ENCODE results near the gene IQSEC1. TPM values are rescaled to one million over a fixed set of nuclear protein-coding genes. Genes with fewer than 3 reads are reported as not detected.

IQSEC1 gene
- total and polyA plus RNA-seq, 9 of the 15 experiments (the other 6 are each of a cell fraction or from before 2014, with no cell fraction given) = 0.56 to 39.0 (median 6.8) TPM

- no peak for TF ChIP-seq ZBTB40 (IDR thresholded peaks at IDR 0.05)
- TF ChIP-seq ZBTB40 (CRISPR knock-in tag; IDR thresholded peaks at IDR 0.05) = no peak
- no peak for TF ChIP-seq RBFOX2 (IDR thresholded peaks at IDR 0.05; ENCODE audit: low read depth, low read length)
- TF ChIP-seq ARID3A (IDR thresholded peaks at IDR 0.05; ENCODE audit: borderline replicate concordance, low read depth, low read length) = no peak
- no peak for TF ChIP-seq BMI1 (IDR thresholded peaks at IDR 0.05; ENCODE audit: low read length)
- TF ChIP-seq NFATC3 (IDR thresholded peaks at IDR 0.05) = no peak
- no peak for TF ChIP-seq ZNF408 (CRISPR knock-in tag; IDR thresholded peaks at IDR 0.05; ENCODE audit: low read depth)
- TF ChIP-seq ZNF274 (IDR thresholded peaks at IDR 0.05; ENCODE audit: borderline replicate concordance, low read depth, low read length) = no peak
- no peak for TF ChIP-seq PBX2 (CRISPR knock-in tag; IDR thresholded peaks at IDR 0.05; ENCODE audit: low read depth)
- no peak for TF ChIP-seq PBX2 (tag; conservative IDR thresholded peaks at IDR 0.05; ENCODE audit: low read depth)
- TF ChIP-seq ILF3 (IDR thresholded peaks at IDR 0.05; ENCODE audit: borderline replicate concordance) = no peak
- no peak for TF ChIP-seq SIRT6 (IDR thresholded peaks at IDR 0.05; ENCODE audit: low read depth, low read length)
- TF ChIP-seq ARNT (IDR thresholded peaks at IDR 0.05) = no peak
- TF ChIP-seq ZNF41 (CRISPR knock-in tag; conservative IDR thresholded peaks at IDR 0.05) = 0 out of 2 replicates have a peak, but pooled peaks have one; percentile 48
- TF ChIP-seq JUN (IDR thresholded peaks at IDR 0.05; ENCODE audit: borderline replicate concordance, low read depth, low read length) = no peak
- no peak for TF ChIP-seq JUN (CRISPR knock-in tag; IDR thresholded peaks at IDR 0.05; ENCODE audit: borderline replicate concordance)
Measured at GRCh38 chr3:13011573-13012220, 61.5 kb downstream of the IQSEC1 start (continued).
